ENCODE data around the gene HNRNPLL.

HNRNPLL gene

GRCh38 chr2:38578832-38579231 lies 23.9 kb downstream of the HNRNPLL start:
- no peak overlapping the region for H3K4me3 ChIP-seq
- DNase-seq (ENCODE audit: low spot score): no peak
- no peak overlapping the region for H3K27ac ChIP-seq
- no peak for TF ChIP-seq CTCF (IDR thresholded peaks at IDR 0.05)

- Histone ChIP-seq H3K27ac (no peak overlapping the region), H3K4me3 (no peak overlapping the region)
- no peak for DNase-seq (ENCODE audit: low spot score)
- TF ChIP-seq CTCF (IDR thresholded peaks at IDR 0.05): no peak
Observed at GRCh38 chr2:38574278-38574677, 28.4 kb downstream of the HNRNPLL start.

GRCh38 chr2:38572167-38572566 lies 30.6 kb downstream of the HNRNPLL start:
- DNase-seq (ENCODE audit: low spot score): no peak
- TF ChIP-seq CTCF (IDR thresholded peaks at IDR 0.05): no peak
- H3K27ac ChIP-seq: no peak overlapping the region
- H3K4me3 ChIP-seq: no peak overlapping the region

- no peak for DNase-seq (ENCODE audit: low spot score)
- no peak for TF ChIP-seq CTCF (IDR thresholded peaks at IDR 0.05)
- H3K27ac ChIP-seq: no peak overlapping the region
- no peak overlapping the region for H3K4me3 ChIP-seq
Observed at GRCh38 chr2:38571193-38571592, 31.5 kb downstream of the HNRNPLL start.

GRCh38 chr2:38568724-38569436 lies 33.8 kb downstream of the HNRNPLL start:
- H3K4me3 ChIP-seq: no peak overlapping the region
- H3K27ac ChIP-seq: no peak overlapping the region
- no peak for DNase-seq (ENCODE audit: low spot score)
- no peak for TF ChIP-seq CTCF (IDR thresholded peaks at IDR 0.05)

- no peak overlapping the region for H3K27ac ChIP-seq
- no peak overlapping the region for H3K4me3 ChIP-seq
- no peak for DNase-seq (ENCODE audit: low spot score)
- no peak for TF ChIP-seq CTCF (IDR thresholded peaks at IDR 0.05)
Observed at GRCh38 chr2:38565333-38565732, 37.4 kb downstream of the HNRNPLL start.

- no peak for DNase-seq (ENCODE audit: low spot score)
- Histone ChIP-seq H3K27ac (no peak overlapping the region), H3K4me3 (no peak overlapping the region)
- TF ChIP-seq CTCF (IDR thresholded peaks at IDR 0.05): no peak
Observed at GRCh38 chr2:38561691-38562090, 41.0 kb downstream of the HNRNPLL start.
